Calu3 (cell line): ENCODE data around the gene LGI4. TPM values are rescaled to one million over a fixed set of nuclear protein-coding genes. Genes with fewer than 3 reads are reported as not detected.

ENCODE experiments used
- BruUV-seq: library from RNA; stranded (reverse); fragments of 400-500 nt; replicated peaks from 2 replicates; lab custom pipeline; 2021; lab: Mats Ljungman, UMichigan
- CTCF ChIA-PET: fragments of 300-600 bp; sonication (Branson Sonifier 250); formaldehyde crosslinking; loops from one replicate; lab custom pipeline; 2022; ENCODE audit warnings: antibody characterized with exemption; lab: Charles Lee
- DNase-seq: peaks from one replicate; pipeline ENCODE4 v3.0.0; 2022
- H3K27ac Mint-ChIP-seq: one replicate; pipeline ENCODE4 v1.8.0; 2022; ENCODE audit warnings: mixed read lengths; ENCODE audit not compliant: unreplicated experiment
- H3K27me3 Mint-ChIP-seq: one replicate; pipeline ENCODE4 v1.8.0; 2022; ENCODE audit warnings: mixed read lengths; ENCODE audit not compliant: unreplicated experiment
- H3K36me3 Mint-ChIP-seq: one replicate; pipeline ENCODE4 v1.8.0; 2022; ENCODE audit warnings: mild to moderate bottlenecking, moderate library complexity, mixed read lengths; ENCODE audit not compliant: insufficient read depth, unreplicated experiment
- H3K4me1 Mint-ChIP-seq: one replicate; pipeline ENCODE4 v1.8.0; 2022; ENCODE audit warnings: mild to moderate bottlenecking, low read depth, mixed read lengths; ENCODE audit not compliant: unreplicated experiment
- H3K4me3 Mint-ChIP-seq: one replicate; pipeline ENCODE4 v1.8.0; 2022; ENCODE audit warnings: mild to moderate bottlenecking, low read depth, moderate library complexity, mixed read lengths; ENCODE audit not compliant: unreplicated experiment
- H3K9me3 Mint-ChIP-seq: one replicate; pipeline ENCODE4 v1.8.0; 2022; ENCODE audit warnings: low read depth, mixed read lengths; ENCODE audit not compliant: unreplicated experiment
- intact Hi-C: fragments of 100-400 bp; cut with micrococcal nuclease; formaldehyde crosslinking; loops from one replicate; pipeline ENCODE4 v1.10.0; 2022; ENCODE audit not compliant: unreplicated experiment
- total RNA-seq: library from RNA; stranded (reverse); gene quantifications from 2 replicates; pipeline ENCODE4 v1.2.3, GENCODE V29; 2022
- TF ChIP-seq, protein P1 (sequence below): fragments of 200-600 bp; IDR thresholded peaks from one replicate; pipeline ENCODE4 v1.8.0; 2022; ENCODE audit warnings: antibody characterized with exemption; ENCODE audit not compliant: unreplicated experiment

Gene LGI4
- total RNA-seq, 1 experiment from 2014 or later: 0.68 TPM

DNA sequence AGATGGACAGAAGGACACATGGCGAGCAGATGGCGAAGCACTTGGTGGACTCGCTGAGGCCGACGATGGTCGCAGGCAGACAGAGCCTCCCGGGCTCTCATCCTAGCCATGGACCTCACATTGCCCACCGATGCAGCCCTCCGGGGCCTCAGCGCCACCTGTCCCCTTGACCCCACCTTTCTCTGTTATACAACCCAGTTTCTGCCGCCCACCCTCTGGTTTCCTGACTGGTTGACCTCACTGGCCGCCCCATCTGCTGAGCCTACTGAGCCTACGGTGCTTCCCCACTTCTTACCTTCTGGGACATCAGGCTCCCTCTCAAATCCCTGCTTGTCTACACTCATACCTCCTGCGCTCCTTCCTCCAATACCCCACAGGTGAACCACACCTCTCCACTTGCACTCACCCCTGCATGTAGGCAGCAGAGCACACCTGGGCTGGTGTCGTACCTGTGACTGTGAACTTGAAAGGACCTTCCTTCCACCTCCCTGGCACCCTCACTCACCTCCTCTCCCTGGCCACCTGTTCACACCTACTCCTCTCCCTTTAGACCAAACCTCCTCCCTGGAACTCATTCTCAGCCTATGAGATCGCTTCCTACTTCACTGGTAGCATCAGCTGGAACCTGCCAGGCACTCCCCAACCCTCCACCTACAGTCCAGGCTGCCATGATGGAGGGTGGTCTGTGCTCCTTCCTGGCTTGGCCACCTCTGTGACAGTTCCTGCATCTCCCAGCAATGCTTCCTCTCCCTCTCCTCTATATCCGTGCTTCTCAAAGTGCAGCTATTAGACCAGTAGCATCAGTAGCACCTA is 57.2 kb downstream of the LGI4 start:
- H3K36me3 Mint-ChIP-seq: no peaks in the 10 kb centered on the region
- H3K4me1 Mint-ChIP-seq: no peaks in the 10 kb centered on the region
- H3K27me3 Mint-ChIP-seq: peaks cover 33% of the 10 kb centered on the region
- TF ChIP-seq, protein P1, sequence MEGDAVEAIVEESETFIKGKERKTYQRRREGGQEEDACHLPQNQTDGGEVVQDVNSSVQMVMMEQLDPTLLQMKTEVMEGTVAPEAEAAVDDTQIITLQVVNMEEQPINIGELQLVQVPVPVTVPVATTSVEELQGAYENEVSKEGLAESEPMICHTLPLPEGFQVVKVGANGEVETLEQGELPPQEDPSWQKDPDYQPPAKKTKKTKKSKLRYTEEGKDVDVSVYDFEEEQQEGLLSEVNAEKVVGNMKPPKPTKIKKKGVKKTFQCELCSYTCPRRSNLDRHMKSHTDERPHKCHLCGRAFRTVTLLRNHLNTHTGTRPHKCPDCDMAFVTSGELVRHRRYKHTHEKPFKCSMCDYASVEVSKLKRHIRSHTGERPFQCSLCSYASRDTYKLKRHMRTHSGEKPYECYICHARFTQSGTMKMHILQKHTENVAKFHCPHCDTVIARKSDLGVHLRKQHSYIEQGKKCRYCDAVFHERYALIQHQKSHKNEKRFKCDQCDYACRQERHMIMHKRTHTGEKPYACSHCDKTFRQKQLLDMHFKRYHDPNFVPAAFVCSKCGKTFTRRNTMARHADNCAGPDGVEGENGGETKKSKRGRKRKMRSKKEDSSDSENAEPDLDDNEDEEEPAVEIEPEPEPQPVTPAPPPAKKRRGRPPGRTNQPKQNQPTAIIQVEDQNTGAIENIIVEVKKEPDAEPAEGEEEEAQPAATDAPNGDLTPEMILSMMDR: no peak
- H3K9me3 Mint-ChIP-seq: no peaks in the 10 kb centered on the region
- intact Hi-C loops: no loop called here
- H3K27ac Mint-ChIP-seq: no peak overlapping the region
- no TSS peak for BruUV-seq
- H3K4me3 Mint-ChIP-seq: no peak overlapping the region
- DNase-seq: no peak
- CTCF ChIA-PET: no interaction called here

DNA sequence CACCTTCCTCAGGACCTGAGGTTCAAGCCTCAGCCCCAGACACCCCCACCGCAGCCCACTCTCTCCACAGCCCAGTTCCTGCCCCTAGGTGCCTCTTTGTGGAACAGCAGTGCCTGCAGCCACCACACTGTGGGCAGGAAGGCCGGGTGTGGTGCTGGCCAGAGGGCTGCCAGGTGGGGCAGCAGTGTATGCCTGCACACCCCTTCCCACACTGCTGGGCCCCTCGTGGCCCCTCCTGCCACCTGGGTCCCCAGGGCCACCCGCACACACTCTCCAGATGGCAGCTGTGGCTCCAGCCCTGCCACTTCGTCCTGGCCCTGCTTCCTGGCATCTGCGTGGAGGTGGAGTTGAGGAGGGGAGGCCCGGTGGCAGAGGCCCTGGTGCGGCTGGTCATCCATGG is 58.2 kb downstream of the LGI4 start:
- H3K4me1 Mint-ChIP-seq: no peaks in the 10 kb centered on the region
- no peak for DNase-seq
- intact Hi-C loops: no loop called here
- H3K4me3 Mint-ChIP-seq: no peak overlapping the region
- no peaks in the 10 kb centered on the region for H3K36me3 Mint-ChIP-seq
- H3K27me3 Mint-ChIP-seq: peaks cover 33% of the 10 kb centered on the region
- CTCF ChIA-PET: no interaction called here
- H3K9me3 Mint-ChIP-seq: no peaks in the 10 kb centered on the region
- no TSS peak for BruUV-seq
- H3K27ac Mint-ChIP-seq: no peak overlapping the region
- TF ChIP-seq, protein P1: no peak

DNA sequence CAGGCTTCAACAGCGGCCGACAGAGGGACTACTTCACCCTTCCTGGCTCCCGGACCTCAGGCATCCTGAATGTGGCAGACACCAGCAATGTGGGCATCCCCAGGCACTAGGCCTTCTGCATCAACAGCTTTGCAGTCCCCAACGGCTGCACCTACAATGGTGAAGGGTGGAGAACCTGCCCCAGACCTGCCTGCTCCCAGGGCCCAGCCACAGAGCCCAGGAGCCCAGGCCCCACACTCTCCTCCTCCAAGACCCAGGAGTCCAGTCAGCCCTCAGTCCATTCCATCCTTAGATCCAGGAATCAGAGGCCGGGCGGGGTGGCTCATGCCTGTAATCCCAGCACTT is 58.9 kb downstream of the LGI4 start:
- Mint-ChIP-seq H3K4me1 (no peaks in the 10 kb centered on the region), H3K9me3 (no peaks in the 10 kb centered on the region), H3K36me3 (no peaks in the 10 kb centered on the region), H3K27me3 (peaks cover 33% of the 10 kb centered on the region), H3K4me3 (no peak overlapping the region), H3K27ac (no peak overlapping the region)
- no TSS peak for BruUV-seq
- TF ChIP-seq, protein P1: no peak
- intact Hi-C loops: no loop called here
- DNase-seq: no peak
- CTCF ChIA-PET: no interaction called here

DNA sequence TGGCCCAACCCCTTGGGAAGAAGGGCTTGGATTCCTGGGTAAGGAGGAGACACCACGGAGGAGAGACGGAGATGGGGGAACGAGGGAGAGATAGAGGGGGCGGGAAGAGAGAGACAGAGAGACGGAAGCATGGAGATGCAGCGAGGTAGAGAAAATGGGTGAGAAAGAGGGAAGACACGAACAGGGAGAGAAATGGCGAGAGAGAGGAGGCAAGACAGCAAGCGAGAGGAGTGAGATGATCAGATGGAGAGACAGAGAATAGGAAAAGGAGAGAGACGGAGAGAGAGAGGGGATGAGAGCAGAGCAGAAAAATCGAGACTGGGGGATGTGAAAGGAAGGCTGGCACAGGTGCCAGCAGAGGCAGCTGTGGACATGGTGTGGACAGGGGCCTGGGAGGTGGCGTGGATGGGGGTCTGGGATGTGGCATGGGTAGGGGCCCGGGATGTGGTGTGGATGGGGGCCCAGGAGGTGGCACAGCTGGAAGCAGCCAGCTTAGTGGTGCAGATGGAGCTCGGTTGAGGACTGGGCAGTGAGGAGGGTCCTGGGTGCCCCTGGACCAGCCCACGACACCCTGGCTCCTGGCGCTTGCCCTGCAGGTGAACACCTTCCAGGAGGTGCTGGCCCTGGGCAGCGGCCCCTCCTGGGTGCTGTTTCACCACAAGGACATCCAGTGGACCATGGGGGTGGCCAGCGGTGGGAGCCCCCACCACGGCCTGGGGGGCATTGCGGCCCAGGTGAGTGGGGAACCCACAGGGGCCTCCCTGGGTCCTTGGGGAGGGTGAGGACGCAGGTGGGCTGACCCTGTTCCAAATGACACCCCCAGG is 59.4 kb downstream of the LGI4 start:
- BruUV-seq: no TSS peak
- no peaks in the 10 kb centered on the region for H3K4me1 Mint-ChIP-seq
- DNase-seq: no peak
- no peaks in the 10 kb centered on the region for H3K36me3 Mint-ChIP-seq
- intact Hi-C loops: no loop called here
- H3K4me3 Mint-ChIP-seq: no peak overlapping the region
- H3K9me3 Mint-ChIP-seq: no peaks in the 10 kb centered on the region
- CTCF ChIA-PET: no interaction called here
- peaks cover 33% of the 10 kb centered on the region for H3K27me3 Mint-ChIP-seq
- TF ChIP-seq, protein P1: no peak
- no peak overlapping the region for H3K27ac Mint-ChIP-seq

Other genes with a start within 250 kb of the LGI4 start
- gene ZNF30, start 208.2 kb downstream of the LGI4 start, total RNA-seq: 2.9 and 4.2 TPM in 2 replicates
- 9.1 and 9.3 TPM in 2 replicates for gene ZNF792, start 170.8 kb downstream of the LGI4 start, total RNA-seq
- gene GRAMD1A, start 134.7 kb downstream of the LGI4 start, total RNA-seq: 114 and 126 TPM in 2 replicates
- gene SCN1B, start 104.6 kb downstream of the LGI4 start, total RNA-seq: 1.4 and 2.1 TPM in 2 replicates
- gene HPN, start 93.3 kb downstream of the LGI4 start, total RNA-seq: 1.4 and 2.2 TPM in 2 replicates
- 183 and 291 TPM in 2 replicates for gene FXYD3, start 19.2 kb downstream of the LGI4 start, total RNA-seq
- gene FXYD1, start 3.8 kb upstream of the LGI4 start, total RNA-seq: 1.6 and 2.0 TPM in 2 replicates
- gene FXYD7, start 8.2 kb upstream of the LGI4 start, total RNA-seq: 0.90 and 1.3 TPM in 2 replicates
- gene FXYD5, start 19.7 kb upstream of the LGI4 start, total RNA-seq: 760 and 802 TPM in 2 replicates
- gene FAM187B, start 93.7 kb upstream of the LGI4 start, total RNA-seq: not detected in 2 replicates
- 494 and 609 TPM in 2 replicates for gene LSR, start 113.9 kb upstream of the LGI4 start, total RNA-seq
- 114 and 127 TPM in 2 replicates for gene USF2, start 133.9 kb upstream of the LGI4 start, total RNA-seq
- 0.45 TPM in 1 of 2 replicates, not detected in the other for gene HAMP, start 147.5 kb upstream of the LGI4 start, total RNA-seq
- not detected in 2 replicates for gene MAG, start 157.1 kb upstream of the LGI4 start, total RNA-seq
- 5.9 and 7.6 TPM in 2 replicates for gene CD22, start 194.1 kb upstream of the LGI4 start, total RNA-seq
- gene FFAR1, start 212.8 kb upstream of the LGI4 start, total RNA-seq: not detected in 2 replicates
- not detected in 2 replicates for gene FFAR3, start 223.4 kb upstream of the LGI4 start, total RNA-seq
- gene GPR42, start 236.0 kb upstream of the LGI4 start, total RNA-seq: not detected in 2 replicates